HL-60 (cell line): Measurements from ENCODE around the gene ELOVL6.

Experiments used
- CTCF ChIP-seq: IDR thresholded peaks from one replicate; pipeline ENCODE4 v1.5.1; 2011; ENCODE audit warnings: low read length, control low read depth, inconsistent platforms; ENCODE audit not compliant: insufficient read depth
- POLR2AphosphoS5 ChIP-seq: IDR thresholded peaks from 2 replicates; pipeline ENCODE4 v1.6.1; 2012; ENCODE audit warnings: low read depth

- no peak for TF ChIP-seq CTCF
- TF ChIP-seq POLR2AphosphoS5 = no peak
These were observed 151.8 kb downstream of the ELOVL6 start for GRCh38 chr4:110046588-110047049.
